Cardiac fibroblast (primary cell): Measurements from ENCODE around the gene IL13RA1.
A peak's percentile ranks its signal among the peaks of the same experiment; 100 is the strongest.
"Not testable (repeated sequence)": the region's sequence is repeated elsewhere in the genome, so short reads cannot be mapped to it uniquely, and the experiment has no call there.

ENCODE experiments used
- DNase-seq, 2 donors: peaks; one replicate each; pipeline versions ENCODE4 v3.0.0 to v3.0.0-alpha.2; 2010; ENCODE audit warnings: low read depth in 2 of 2
- H3K4me3 ChIP-seq, 2 donors: replicated peaks in 1 of 2; 1 replicate in 1 of 2; 2 replicates in 1 of 2; pipeline ENCODE4 v1.5.1; 2011; ENCODE audit warnings: low read depth in 2 of 2, low read length in 2 of 2, mild to moderate bottlenecking in 2 of 2, moderate library complexity in 1 of 2
- CTCF ChIP-seq: IDR thresholded peaks from one replicate; pipeline ENCODE4 v1.5.1; 2011; ENCODE audit warnings: low read depth, mild to moderate bottlenecking, low read length, inconsistent platforms

The IL13RA1 gene

GRCh38 chrX:118807151-118808017, 80.0 kb downstream of the IL13RA1 start:
- peak; percentile 58 for TF ChIP-seq CTCF
- H3K4me3 ChIP-seq, result no peak overlapping the region
- DNase-seq, result peak; percentile 60 to 69

- DNase-seq, H3K4me3 ChIP-seq: not testable (repeated sequence)
Observed at GRCh38 chrX:118817257-118817656, 89.9 kb downstream of the IL13RA1 start.

GRCh38 chrX:118823263-118824172, 96.1 kb downstream of the IL13RA1 start, which contains the start of gene ZCCHC12:
ZCCHC12 (plus strand) TSS chrX:118823824; CDS start chrX:118825245, 1,421 bp downstream.
- peak; percentile 33 to 45 for DNase-seq
- no peak for TF ChIP-seq CTCF
- peak within 1 kb of the TSS; percentile 21 for H3K4me3 ChIP-seq

GRCh38 chrX:118824173-118824730, 96.8 kb downstream of the IL13RA1 start:
- TF ChIP-seq CTCF, result no peak
- no peak for DNase-seq
- peak overlapping the region; percentile 21 for H3K4me3 ChIP-seq

GRCh38 chrX:118825227-118825626, 97.8 kb downstream of the IL13RA1 start:
- no peak for TF ChIP-seq CTCF
- DNase-seq, result peak in 1 of 2 donors; percentile 1
- H3K4me3 ChIP-seq, result no peak overlapping the region

GRCh38 chrX:118839334-118839958, 112.0 kb downstream of the IL13RA1 start:
- peak; percentile 45 to 54 for DNase-seq
- peak; percentile 53 for TF ChIP-seq CTCF
- H3K4me3 ChIP-seq, result peak overlapping the region; percentile 45 to 47
